ENCODE data around the gene DBF4B. TPM values are rescaled to one million over a fixed set of nuclear protein-coding genes. Genes with fewer than 3 reads are reported as not detected.
"Not testable (repeated sequence)": the region's sequence is repeated elsewhere in the genome, so short reads cannot be mapped to it uniquely, and the experiment has no call there.

Gene DBF4B
- total and polyA plus RNA-seq, 11 donors: 1.4 to 5.3 (median 3.8) TPM

DNA sequence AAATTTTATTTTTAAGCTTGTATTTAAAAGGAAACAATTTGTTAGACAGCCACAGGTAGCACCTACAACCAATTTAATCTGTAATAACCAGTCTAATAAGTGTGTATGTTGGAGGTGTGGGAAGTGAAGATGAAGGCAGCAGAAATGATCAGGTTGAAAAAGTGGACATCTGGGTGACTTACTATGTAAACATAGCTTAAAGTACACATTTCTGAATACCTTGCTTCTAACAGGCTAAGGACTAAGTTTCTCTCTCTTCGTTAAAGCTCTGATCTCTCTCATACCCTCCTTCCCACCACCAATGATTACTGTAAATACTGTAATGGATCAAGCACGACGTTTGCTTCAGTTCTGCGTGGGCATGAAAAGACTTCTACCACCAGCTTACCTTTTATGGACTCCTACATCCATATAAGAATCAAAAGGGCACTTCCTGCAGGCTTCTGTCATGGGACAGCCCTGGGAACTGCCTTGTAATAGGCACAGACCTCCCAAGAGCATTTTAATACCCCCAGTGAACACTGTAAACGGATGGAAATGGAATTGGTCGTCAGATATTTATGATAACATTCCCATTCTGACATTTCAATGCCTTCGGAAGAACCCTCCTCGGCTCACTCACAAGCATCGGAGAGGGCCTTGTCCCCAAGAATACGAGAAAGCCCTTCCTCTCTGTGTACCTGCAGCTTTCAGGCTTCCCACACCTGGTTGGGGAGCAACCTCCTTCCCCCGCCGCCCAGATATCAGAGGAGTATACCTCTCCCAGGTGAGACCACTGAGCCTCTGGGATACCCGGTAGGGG is 19.6 kb upstream of the DBF4B start:
- no peaks in the 10 kb centered on the region for H3K9me3 ChIP-seq
- peak overlapping the region in 11 of 12 donors; percentile 44 to 89 (median 79) for H3K27ac ChIP-seq
- peaks cover 0 to 25% (median 15%) of the 10 kb centered on the region in 12 donors for H3K4me1 ChIP-seq
- TF ChIP-seq POLR2A (IDR thresholded peaks at IDR 0.05): no peak
- TF ChIP-seq, protein P1, sequence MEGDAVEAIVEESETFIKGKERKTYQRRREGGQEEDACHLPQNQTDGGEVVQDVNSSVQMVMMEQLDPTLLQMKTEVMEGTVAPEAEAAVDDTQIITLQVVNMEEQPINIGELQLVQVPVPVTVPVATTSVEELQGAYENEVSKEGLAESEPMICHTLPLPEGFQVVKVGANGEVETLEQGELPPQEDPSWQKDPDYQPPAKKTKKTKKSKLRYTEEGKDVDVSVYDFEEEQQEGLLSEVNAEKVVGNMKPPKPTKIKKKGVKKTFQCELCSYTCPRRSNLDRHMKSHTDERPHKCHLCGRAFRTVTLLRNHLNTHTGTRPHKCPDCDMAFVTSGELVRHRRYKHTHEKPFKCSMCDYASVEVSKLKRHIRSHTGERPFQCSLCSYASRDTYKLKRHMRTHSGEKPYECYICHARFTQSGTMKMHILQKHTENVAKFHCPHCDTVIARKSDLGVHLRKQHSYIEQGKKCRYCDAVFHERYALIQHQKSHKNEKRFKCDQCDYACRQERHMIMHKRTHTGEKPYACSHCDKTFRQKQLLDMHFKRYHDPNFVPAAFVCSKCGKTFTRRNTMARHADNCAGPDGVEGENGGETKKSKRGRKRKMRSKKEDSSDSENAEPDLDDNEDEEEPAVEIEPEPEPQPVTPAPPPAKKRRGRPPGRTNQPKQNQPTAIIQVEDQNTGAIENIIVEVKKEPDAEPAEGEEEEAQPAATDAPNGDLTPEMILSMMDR (IDR thresholded peaks at IDR 0.05): no peak
- no peak for DNase-seq
- intact Hi-C loops (cut with DNase I): no loop called here
- WGBS, 4 donors: 3 to 8% (median 5%) methylated on average over 12 to 13 of the region's 13 CpGs
- no peak for ATAC-seq
- H3K27me3 ChIP-seq: no peaks in the 10 kb centered on the region
- H3K4me3 ChIP-seq: peak overlapping the region; percentile 61 to 98 (median 85)
- H3K36me3 ChIP-seq: peaks cover 0 to 34% (median 19%) of the 10 kb centered on the region in 9 donors

DNA sequence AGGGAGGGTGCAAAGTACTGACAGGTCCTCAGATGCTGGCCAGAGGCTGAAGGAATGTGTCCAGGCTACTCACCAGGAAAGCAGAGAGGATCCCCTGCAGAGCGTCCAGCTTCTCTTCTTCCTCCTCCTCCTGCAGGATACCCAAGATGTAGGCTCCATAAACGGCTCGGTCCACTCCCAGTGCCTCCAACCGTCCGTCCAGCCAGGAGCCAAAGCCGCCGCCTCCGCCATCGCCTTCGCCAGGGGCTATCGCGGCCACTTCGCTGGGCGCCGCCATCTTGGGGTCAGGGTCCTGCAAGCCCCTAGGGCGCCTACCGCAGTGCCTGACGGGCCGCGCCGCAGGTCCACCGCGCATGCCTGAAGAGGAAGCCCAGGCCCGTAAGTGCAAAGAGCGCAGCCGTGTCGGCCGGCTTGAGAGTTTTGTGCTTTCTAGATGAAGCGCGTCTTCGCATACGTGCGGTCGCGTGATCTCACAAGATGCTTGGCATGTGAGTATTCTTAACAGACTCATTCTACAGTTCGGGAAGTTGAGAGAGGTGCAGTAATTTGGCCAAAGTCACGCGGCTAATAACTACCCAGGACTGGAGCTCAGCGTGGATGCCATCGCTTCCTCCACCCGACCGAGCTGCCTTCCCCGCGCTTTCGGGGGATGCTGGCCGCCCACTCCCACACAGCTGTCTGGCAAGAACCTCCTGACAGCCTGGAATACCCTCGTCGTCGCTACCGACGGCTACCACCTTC is 18.8 kb upstream of the DBF4B start, which contains the start of gene CCDC43:
Gene CCDC43, minus strand, starts transcription at position 300 of the 741 bp plus-strand sequence. Its CDS starts 23 bp downstream, at position 277.
- Histone ChIP-seq H3K4me3 (peak within 1 kb of the TSS; percentile 61 to 98 (median 85)), H3K36me3 (peaks cover 0 to 26% (median 11%) of the 10 kb centered on the region in 9 donors), H3K9me3 (no peaks in the 10 kb centered on the region), H3K27me3 (no peaks in the 10 kb centered on the region), H3K27ac (peak within 1 kb of the TSS in 11 of 12 donors; percentile 44 to 89 (median 79)), H3K4me1 (peaks cover 0 to 25% (median 15%) of the 10 kb centered on the region in 12 donors)
- peak; percentile 85 to 95 (median 92) for DNase-seq
- intact Hi-C loops (cut with DNase I): loop anchor here in 1 of 10 donors (10.0 kb wide), 1 partner anchor 65 kb away; the partner anchor contains the start of gene ADAM11
- TF ChIP-seq, protein P1 (IDR thresholded peaks at IDR 0.05): no peak
- peak in 1 of 2 donors; percentile 54 for TF ChIP-seq POLR2A (IDR thresholded peaks at IDR 0.05)
- 0% methylated on average over 41 to 51 of the region's 51 CpGs for WGBS, 4 donors
- peak; percentile 95 to 100 (median 100) for ATAC-seq

DNA sequence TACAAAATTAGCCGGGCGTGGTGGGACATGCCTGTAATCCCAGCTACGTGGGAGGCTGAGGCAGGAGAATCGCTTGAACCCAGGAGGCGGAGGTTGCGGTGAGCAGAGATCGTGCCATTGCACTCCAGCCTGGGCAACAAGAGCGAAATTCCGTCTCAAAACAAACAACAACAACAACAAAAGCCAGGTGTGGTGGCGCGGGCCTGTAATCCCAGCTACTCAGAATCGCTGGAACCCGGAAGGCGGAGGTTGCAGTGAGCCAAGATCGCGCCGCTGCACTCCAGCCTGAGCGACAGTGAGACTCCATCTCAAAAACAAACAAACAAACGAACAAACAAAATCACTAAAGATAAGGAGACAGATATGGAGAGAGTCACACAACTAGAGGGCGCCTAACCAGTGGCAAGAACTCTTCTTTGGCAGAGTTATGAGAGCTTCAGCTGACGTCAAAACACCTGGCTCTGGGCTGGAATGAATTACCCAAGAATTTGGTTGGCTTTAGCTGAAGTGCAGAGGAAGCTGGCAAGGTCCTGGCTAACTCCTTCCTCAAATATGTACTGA is 17.6 kb upstream of the DBF4B start:
- not testable (repeated sequence) for ATAC-seq, DNase-seq, H3K9me3 ChIP-seq, H3K27me3 ChIP-seq
- Histone ChIP-seq H3K36me3 (peaks cover 0 to 16% (median 6%) of the 10 kb centered on the region in 9 donors), H3K27ac (peak overlapping the region in 2 of 12 donors; percentile 85 to 87), H3K4me1 (peaks cover 0 to 25% (median 15%) of the 10 kb centered on the region in 12 donors), H3K4me3 (peak overlapping the region in 2 of 12 donors; percentile 78 to 87)
- 84 to 88% (median 87%) methylated on average over 21 of the region's 21 CpGs for WGBS, 4 donors
- intact Hi-C loops (cut with DNase I): loop anchor here in 1 of 10 donors (10.0 kb wide), 1 partner anchor 64 kb away; the partner anchor contains the start of gene ADAM11

DNA sequence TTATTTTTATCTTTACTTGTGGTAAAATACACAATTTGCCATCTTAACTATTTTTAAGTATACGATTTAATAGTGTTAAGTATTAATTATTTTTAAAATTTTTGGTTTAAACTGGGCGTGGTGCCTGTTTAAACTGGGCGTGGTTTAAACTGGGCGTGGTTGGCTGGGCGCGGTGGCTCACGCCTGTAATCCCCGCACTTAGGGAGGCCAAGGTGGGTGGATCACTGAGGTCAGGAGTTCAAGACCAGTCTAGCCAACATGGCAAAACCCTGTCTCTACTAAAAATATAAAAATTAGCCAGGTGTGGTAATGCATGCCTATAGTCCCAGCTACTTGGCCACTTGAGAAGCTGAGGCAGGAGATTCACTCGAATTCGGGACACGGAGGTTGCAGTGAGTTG is 14.9 kb upstream of the DBF4B start:
- ATAC-seq (no peak), DNase-seq (no peak)
- peaks cover 0 to 15% (median 10%) of the 10 kb centered on the region in 12 donors for H3K4me1 ChIP-seq
- 78 to 82% (median 80%) methylated on average over 11 of the region's 11 CpGs for WGBS, 4 donors
- no peaks in the 10 kb centered on the region for H3K9me3 ChIP-seq
- intact Hi-C loops (cut with DNase I): loop anchor here in 1 of 10 donors (10.0 kb wide), 1 partner anchor 61 kb away; the partner anchor contains the start of gene ADAM11
- no peak overlapping the region for H3K4me3 ChIP-seq
- H3K27ac ChIP-seq: no peak overlapping the region
- TF ChIP-seq POLR2A (IDR thresholded peaks at IDR 0.05): no peak
- TF ChIP-seq, protein P1 (IDR thresholded peaks at IDR 0.05): no peak
- no peaks in the 10 kb centered on the region for H3K36me3 ChIP-seq
- H3K27me3 ChIP-seq: no peaks in the 10 kb centered on the region

DNA sequence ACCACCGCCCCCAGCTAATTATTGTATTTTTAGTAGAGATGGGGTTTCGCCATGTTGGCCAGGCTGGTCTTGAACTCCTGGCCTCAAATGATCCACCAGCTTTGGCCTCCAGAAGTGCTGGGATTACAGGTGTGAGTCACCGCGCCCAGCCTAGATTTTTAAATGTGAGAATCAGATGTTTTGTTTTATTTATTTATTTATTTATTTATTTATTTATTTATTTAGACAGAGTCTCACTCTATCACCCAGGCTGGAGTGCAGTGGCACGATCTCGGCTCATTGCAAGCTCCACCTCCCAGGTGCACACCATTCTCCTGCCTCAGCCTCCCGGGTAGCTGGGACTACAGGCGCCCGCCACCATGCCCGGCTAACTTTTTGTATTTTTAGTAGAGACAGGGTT is 8.2 kb upstream of the DBF4B start:
- H3K27me3 ChIP-seq, DNase-seq, H3K4me3 ChIP-seq, ATAC-seq, H3K9me3 ChIP-seq, H3K27ac ChIP-seq, H3K36me3 ChIP-seq, H3K4me1 ChIP-seq: not testable (repeated sequence)
- intact Hi-C loops (cut with DNase I): loop anchor here in 1 of 10 donors (10.0 kb wide), 1 partner anchor 65 kb away; no protein-coding TSS in a partner anchor
- WGBS, 4 donors: 88 to 92% (median 88%) methylated on average over 10 of the region's 10 CpGs
